ENCODE data around the gene CFHR2.

GRCh38 chr1:196897158-196897828 is 46.2 kb upstream of the CFHR2 start:
- TF ChIP-seq CTCF (IDR thresholded peaks at IDR 0.05) (no peak), POLR2A (IDR thresholded peaks at IDR 0.05) (no peak), POLR2AphosphoS5 (IDR thresholded peaks at IDR 0.05; ENCODE audit: insufficient read depth in 1 of 2, low read depth in 1 of 2) (no peak)
